ENCODE data around the gene GPR84. TPM values are rescaled to one million over a fixed set of nuclear protein-coding genes. Genes with fewer than 3 reads are reported as not detected.
"Not testable (repeated sequence)": the region's sequence is repeated elsewhere in the genome, so short reads cannot be mapped to it uniquely, and the experiment has no call there.

GPR84 gene
- total RNA-seq, 1 donor from 2014 or later = 2.4 TPM

GRCh38 chr12:54357506-54358190 is 6.6 kb downstream of the GPR84 start:
- intact Hi-C loops (cut with micrococcal nuclease) = loop anchor here (2.0 kb wide), 3 partner anchors 55 to 203 kb away; partner anchors contain the start of gene NCKAP1L

- intact Hi-C loops (cut with micrococcal nuclease) = no loop called here
Measured at GRCh38 chr12:54356951-54357356, 7.3 kb downstream of the GPR84 start.

- intact Hi-C loops (cut with micrococcal nuclease) = no loop called here
Measured at GRCh38 chr12:54356228-54356627, 8.1 kb downstream of the GPR84 start.

GRCh38 chr12:54355104-54355815 is 9.0 kb downstream of the GPR84 start:
- intact Hi-C loops (cut with micrococcal nuclease) = no loop called here

GRCh38 chr12:54354271-54354670 is 10.0 kb downstream of the GPR84 start:
- intact Hi-C loops (cut with micrococcal nuclease) = not testable (repeated sequence)

GRCh38 chr12:54352891-54353874 is 11.1 kb downstream of the GPR84 start:
- intact Hi-C loops (cut with micrococcal nuclease) = no loop called here

GRCh38 chr12:54352022-54352531 is 12.2 kb downstream of the GPR84 start:
- intact Hi-C loops (cut with micrococcal nuclease) = no loop called here

- intact Hi-C loops (cut with micrococcal nuclease) = no loop called here
Measured at GRCh38 chr12:54351341-54351740, 12.9 kb downstream of the GPR84 start.

- intact Hi-C loops (cut with micrococcal nuclease) = no loop called here
Measured at GRCh38 chr12:54350743-54351142, 13.5 kb downstream of the GPR84 start.

- intact Hi-C loops (cut with micrococcal nuclease) = no loop called here
Measured at GRCh38 chr12:54349679-54350078, 14.6 kb downstream of the GPR84 start.

GRCh38 chr12:54349036-54349435 is 15.2 kb downstream of the GPR84 start:
- intact Hi-C loops (cut with micrococcal nuclease) = no loop called here

- intact Hi-C loops (cut with micrococcal nuclease) = no loop called here
Measured at GRCh38 chr12:54341378-54342300, 22.6 kb downstream of the GPR84 start.

- intact Hi-C loops (cut with micrococcal nuclease) = no loop called here
Measured at GRCh38 chr12:54340846-54341245, 23.4 kb downstream of the GPR84 start.

GRCh38 chr12:54338698-54339296 is 25.5 kb downstream of the GPR84 start:
- intact Hi-C loops (cut with micrococcal nuclease) = no loop called here

GRCh38 chr12:54337854-54338650 is 26.2 kb downstream of the GPR84 start:
- intact Hi-C loops (cut with micrococcal nuclease) = no loop called here

- intact Hi-C loops (cut with micrococcal nuclease) = no loop called here
Measured at GRCh38 chr12:54337280-54337842, 26.9 kb downstream of the GPR84 start.

- intact Hi-C loops (cut with micrococcal nuclease) = no loop called here
Measured at GRCh38 chr12:54333420-54334034, 30.8 kb downstream of the GPR84 start.

- intact Hi-C loops (cut with micrococcal nuclease) = no loop called here
Measured at GRCh38 chr12:54331461-54331860, 32.8 kb downstream of the GPR84 start.
